HEK293 (cell line): ENCODE results near the gene EXOSC7.

Source experiments
- KLF1 ChIP-seq: fragments of 450-650 bp; formaldehyde crosslinking; IDR thresholded peaks from 2 replicates; pipeline ENCODE4 v1.5.1; 2016; ENCODE audit warnings: missing biosample characterization, missing genetic modification characterization
- KLF10 ChIP-seq: fragments of 450-650 bp; IDR thresholded peaks from 2 replicates; pipeline ENCODE4 v1.5.1; 2018; ENCODE audit warnings: missing biosample characterization, mild to moderate bottlenecking, missing genetic modification characterization
- KLF16 ChIP-seq: fragments of 450-650 bp; formaldehyde crosslinking; IDR thresholded peaks from 2 replicates; pipeline ENCODE4 v1.5.1; 2017; ENCODE audit warnings: missing biosample characterization, missing genetic modification characterization
- KLF7 ChIP-seq: fragments of 450-650 bp; formaldehyde crosslinking; IDR thresholded peaks from 2 replicates; pipeline ENCODE4 v1.5.1; 2016; ENCODE audit warnings: missing biosample characterization, missing genetic modification characterization, borderline replicate concordance
- KLF9 ChIP-seq: fragments of 450-650 bp; formaldehyde crosslinking; IDR thresholded peaks from 2 replicates; pipeline ENCODE4 v1.5.1; 2016; ENCODE audit warnings: missing biosample characterization, missing genetic modification characterization, low read depth
- SETDB1 ChIP-seq: IDR thresholded peaks from one replicate; pipeline ENCODE4 v1.6.1; 2017; ENCODE audit warnings: mild to moderate bottlenecking, low read length, moderate library complexity, mixed read lengths; ENCODE audit not compliant: insufficient read length
- SP2 ChIP-seq: fragments of 450-650 bp; formaldehyde crosslinking; IDR thresholded peaks from 2 replicates; pipeline ENCODE4 v1.5.1; 2016; ENCODE audit warnings: missing biosample characterization, missing genetic modification characterization
- ZEB2 ChIP-seq: fragments of 450-650 bp; formaldehyde crosslinking; IDR thresholded peaks from 2 replicates; pipeline ENCODE4 v1.5.1; 2016; ENCODE audit warnings: missing biosample characterization, missing genetic modification characterization
- ZFHX2 ChIP-seq: fragments of 450-650 bp; formaldehyde crosslinking; conservative IDR thresholded peaks from 2 replicates; pipeline ENCODE4 v1.5.1; 2016; ENCODE audit warnings: missing biosample characterization, missing genetic modification characterization
- ZFP3 ChIP-seq: fragments of 450-650 bp; formaldehyde crosslinking; IDR thresholded peaks from 2 replicates; pipeline ENCODE4 v1.5.1; 2016; ENCODE audit warnings: low read depth, missing biosample characterization, missing genetic modification characterization
- ZFP37 ChIP-seq: fragments of 450-650 bp; formaldehyde crosslinking; IDR thresholded peaks from 2 replicates; pipeline ENCODE4 v1.5.1; 2016; ENCODE audit warnings: missing biosample characterization, missing genetic modification characterization
- ZFP41 ChIP-seq: fragments of 450-650 bp; formaldehyde crosslinking; IDR thresholded peaks from 2 replicates; pipeline ENCODE4 v1.5.1; 2016; ENCODE audit warnings: missing biosample characterization, missing genetic modification characterization, borderline replicate concordance
- ZNF16 ChIP-seq: fragments of 450-650 bp; formaldehyde crosslinking; IDR thresholded peaks from 2 replicates; pipeline ENCODE4 v1.5.1; 2016; ENCODE audit warnings: low read depth, missing biosample characterization, missing genetic modification characterization
- ZNF175 ChIP-seq: fragments of 450-650 bp; formaldehyde crosslinking; IDR thresholded peaks from 2 replicates; pipeline ENCODE4 v1.5.1; 2016; ENCODE audit warnings: missing biosample characterization, missing genetic modification characterization
- ZNF211 ChIP-seq: fragments of 450-650 bp; formaldehyde crosslinking; IDR thresholded peaks from 2 replicates; pipeline ENCODE4 v1.5.1; 2016; ENCODE audit warnings: low read depth, missing biosample characterization, missing genetic modification characterization
- ZNF214 ChIP-seq: fragments of 450-650 bp; formaldehyde crosslinking; IDR thresholded peaks from 2 replicates; pipeline ENCODE4 v1.5.1; 2017; ENCODE audit warnings: missing biosample characterization, mild to moderate bottlenecking, missing genetic modification characterization, borderline replicate concordance
- ZNF274 ChIP-seq, 2 experiments: fragments of 200-500 bp in 1 of 2; fragments of 450-650 bp in 1 of 2; sonication (Bioruptor generic) in 1 of 2; formaldehyde crosslinking in 1 of 2; IDR thresholded peaks; 2 replicates each; pipeline versions ENCODE4 v1.5.1 to v1.6.1; 2014 to 2016; ENCODE audit warnings: borderline replicate concordance in 1 of 2, inconsistent platforms in 1 of 2, low read length in 1 of 2, missing biosample characterization in 1 of 2, missing genetic modification characterization in 1 of 2
- ZNF292 ChIP-seq: fragments of 450-650 bp; formaldehyde crosslinking; IDR thresholded peaks from 2 replicates; pipeline ENCODE4 v1.5.1; 2016; ENCODE audit warnings: low read depth, missing biosample characterization, missing genetic modification characterization, borderline replicate concordance
- ZNF37A ChIP-seq: fragments of 450-650 bp; IDR thresholded peaks from 2 replicates; pipeline ENCODE4 v1.5.1; 2018; ENCODE audit warnings: missing biosample characterization, missing genetic modification characterization
- ZNF416 ChIP-seq: fragments of 450-650 bp; formaldehyde crosslinking; IDR thresholded peaks from 2 replicates; pipeline ENCODE4 v1.5.1; 2016; ENCODE audit warnings: missing biosample characterization, missing genetic modification characterization
- ZNF549 ChIP-seq: fragments of 450-650 bp; IDR thresholded peaks from 2 replicates; pipeline ENCODE4 v1.5.1; 2018; ENCODE audit warnings: missing biosample characterization, missing genetic modification characterization, mild to moderate bottlenecking, inconsistent platforms, moderate library complexity
- ZNF560 ChIP-seq: fragments of 450-650 bp; formaldehyde crosslinking; IDR thresholded peaks from 2 replicates; pipeline ENCODE4 v1.5.1; 2017; ENCODE audit warnings: missing biosample characterization, missing genetic modification characterization, borderline replicate concordance
- ZNF600 ChIP-seq: fragments of 450-650 bp; formaldehyde crosslinking; IDR thresholded peaks from 2 replicates; pipeline ENCODE4 v1.5.1; 2016; ENCODE audit warnings: missing biosample characterization, missing genetic modification characterization
- ZNF626 ChIP-seq: fragments of 450-650 bp; sonication (Bioruptor Pico); formaldehyde crosslinking; IDR thresholded peaks from 2 replicates; pipeline ENCODE4 v1.5.1; 2018; ENCODE audit warnings: missing biosample characterization, missing genetic modification characterization, inconsistent platforms
- ZNF664 ChIP-seq: fragments of 450-650 bp; formaldehyde crosslinking; IDR thresholded peaks from 2 replicates; pipeline ENCODE4 v1.5.1; 2016; ENCODE audit warnings: missing biosample characterization, missing genetic modification characterization
- ZXDB ChIP-seq: fragments of 450-650 bp; formaldehyde crosslinking; IDR thresholded peaks from 2 replicates; pipeline ENCODE4 v1.5.1; 2016; ENCODE audit warnings: missing biosample characterization, missing genetic modification characterization
- TF ChIP-seq, protein P1 (sequence below): fragments of 450-650 bp; formaldehyde crosslinking; IDR thresholded peaks from 2 replicates; pipeline ENCODE4 v1.5.1; 2016; ENCODE audit warnings: missing biosample characterization, missing genetic modification characterization
- TF ChIP-seq, protein P2 (sequence below): fragments of 450-650 bp; formaldehyde crosslinking; IDR thresholded peaks from 2 replicates; pipeline ENCODE4 v1.5.1; 2016; ENCODE audit warnings: missing biosample characterization, missing genetic modification characterization
- TF ChIP-seq, protein P3 (sequence below): fragments of 450-650 bp; formaldehyde crosslinking; IDR thresholded peaks from 2 replicates; pipeline ENCODE4 v1.5.1; 2016; ENCODE audit warnings: missing biosample characterization, missing genetic modification characterization
- TF ChIP-seq, protein P4 (sequence below): fragments of 450-650 bp; formaldehyde crosslinking; IDR thresholded peaks from 2 replicates; pipeline ENCODE4 v1.5.1; 2017; ENCODE audit warnings: missing biosample characterization, missing genetic modification characterization
- TF ChIP-seq, protein P5 (sequence below): fragments of 450-650 bp; IDR thresholded peaks from 2 replicates; pipeline ENCODE4 v1.5.1; 2018; ENCODE audit warnings: missing biosample characterization, missing genetic modification characterization

Gene EXOSC7

DNA sequence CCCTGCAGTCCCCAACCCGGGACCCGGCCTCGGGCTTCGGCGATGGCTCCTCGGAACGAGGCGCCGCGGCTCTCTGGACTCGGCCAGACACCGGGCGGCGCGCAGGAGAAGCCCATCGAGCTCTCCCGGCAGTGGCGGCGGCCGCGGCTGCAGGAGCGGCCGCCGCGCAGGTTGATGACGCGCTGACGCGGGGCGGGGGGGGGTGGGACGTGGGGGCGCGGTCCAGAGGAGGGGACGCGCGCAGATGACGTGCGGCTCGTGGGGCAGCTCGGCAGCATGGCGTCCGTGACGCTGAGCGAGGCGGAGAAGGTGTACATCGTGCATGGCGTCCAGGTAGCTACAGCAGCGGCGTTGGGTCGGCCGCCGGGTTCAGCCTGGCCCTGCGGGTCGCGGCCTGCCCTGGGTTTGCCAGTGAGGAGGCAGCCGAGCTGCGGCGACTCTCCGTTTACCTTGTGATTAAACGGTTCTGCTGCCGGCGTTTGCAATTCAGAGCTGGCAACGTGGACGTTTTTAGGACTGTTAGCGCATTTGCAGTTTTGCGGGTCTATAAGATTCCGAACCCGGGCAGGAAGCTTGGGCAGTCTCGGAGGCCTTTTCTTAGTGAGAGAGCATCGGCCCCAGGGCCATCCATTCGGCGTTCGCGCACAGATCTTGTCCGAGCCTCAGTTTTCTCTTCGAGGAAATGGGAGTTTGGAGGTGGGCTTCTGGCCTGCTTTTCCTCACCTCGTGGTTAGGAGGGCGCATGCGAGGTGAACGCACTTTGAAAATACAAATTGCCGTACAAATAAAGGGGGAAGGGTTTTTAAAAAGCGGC lies at the start of gene EXOSC7, which contains the start of gene ZDHHC3 (continued):
- TF ChIP-seq, protein P1, sequence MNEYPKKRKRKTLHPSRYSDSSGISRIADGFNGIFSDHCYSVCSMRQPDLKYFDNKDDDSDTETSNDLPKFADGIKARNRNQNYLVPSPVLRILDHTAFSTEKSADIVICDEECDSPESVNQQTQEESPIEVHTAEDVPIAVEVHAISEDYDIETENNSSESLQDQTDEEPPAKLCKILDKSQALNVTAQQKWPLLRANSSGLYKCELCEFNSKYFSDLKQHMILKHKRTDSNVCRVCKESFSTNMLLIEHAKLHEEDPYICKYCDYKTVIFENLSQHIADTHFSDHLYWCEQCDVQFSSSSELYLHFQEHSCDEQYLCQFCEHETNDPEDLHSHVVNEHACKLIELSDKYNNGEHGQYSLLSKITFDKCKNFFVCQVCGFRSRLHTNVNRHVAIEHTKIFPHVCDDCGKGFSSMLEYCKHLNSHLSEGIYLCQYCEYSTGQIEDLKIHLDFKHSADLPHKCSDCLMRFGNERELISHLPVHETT (tag by site-specific recombination): no peak
- TF ChIP-seq ZNF37A (tag by site-specific recombination) (no peak), ZFHX2 (no peak), ZNF292 (no peak), KLF10 (tag by site-specific recombination) (peak; percentile 92; the same call in 1 of the 2 replicates), ZFP3 (tag by site-specific recombination) (no peak), KLF9 (peak; percentile 82), ZNF560 (tag by site-specific recombination) (no peak), ZNF549 (tag by site-specific recombination) (no peak), ZNF626 (tag by site-specific recombination) (no peak), ZNF16 (tag by site-specific recombination) (no peak), ZFP37 (tag by site-specific recombination) (no peak), ZFP41 (tag by site-specific recombination) (no peak), KLF1 (tag by site-specific recombination) (0 out of 2 replicates have a peak, but pooled peaks have one; percentile 17), ZNF416 (tag by site-specific recombination) (no peak), ZNF211 (no peak), SP2 (tag by site-specific recombination) (peak; percentile 19; the same call in 1 of the 2 replicates), KLF7 (tag by site-specific recombination) (no peak), ZNF214 (tag by site-specific recombination) (no peak), SETDB1 (no peak), ZNF664 (tag by site-specific recombination) (no peak), KLF16 (0 out of 2 replicates have a peak, but pooled peaks have one; percentile 32), ZEB2 (tag by site-specific recombination) (no peak), ZXDB (tag by site-specific recombination) (peak; percentile 21; the same call in 1 of the 2 replicates), ZNF274 (IDR thresholded peaks at IDR 0.05; ENCODE audit: low read length) (no peak), ZNF274 (tag by site-specific recombination; IDR thresholded peaks at IDR 0.05; ENCODE audit: borderline replicate concordance) (no peak), ZNF600 (tag by site-specific recombination) (no peak), ZNF175 (no peak)
- TF ChIP-seq, protein P2, sequence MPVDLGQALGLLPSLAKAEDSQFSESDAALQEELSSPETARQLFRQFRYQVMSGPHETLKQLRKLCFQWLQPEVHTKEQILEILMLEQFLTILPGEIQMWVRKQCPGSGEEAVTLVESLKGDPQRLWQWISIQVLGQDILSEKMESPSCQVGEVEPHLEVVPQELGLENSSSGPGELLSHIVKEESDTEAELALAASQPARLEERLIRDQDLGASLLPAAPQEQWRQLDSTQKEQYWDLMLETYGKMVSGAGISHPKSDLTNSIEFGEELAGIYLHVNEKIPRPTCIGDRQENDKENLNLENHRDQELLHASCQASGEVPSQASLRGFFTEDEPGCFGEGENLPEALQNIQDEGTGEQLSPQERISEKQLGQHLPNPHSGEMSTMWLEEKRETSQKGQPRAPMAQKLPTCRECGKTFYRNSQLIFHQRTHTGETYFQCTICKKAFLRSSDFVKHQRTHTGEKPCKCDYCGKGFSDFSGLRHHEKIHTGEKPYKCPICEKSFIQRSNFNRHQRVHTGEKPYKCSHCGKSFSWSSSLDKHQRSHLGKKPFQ (tag by site-specific recombination): no peak
- TF ChIP-seq, protein P3, sequence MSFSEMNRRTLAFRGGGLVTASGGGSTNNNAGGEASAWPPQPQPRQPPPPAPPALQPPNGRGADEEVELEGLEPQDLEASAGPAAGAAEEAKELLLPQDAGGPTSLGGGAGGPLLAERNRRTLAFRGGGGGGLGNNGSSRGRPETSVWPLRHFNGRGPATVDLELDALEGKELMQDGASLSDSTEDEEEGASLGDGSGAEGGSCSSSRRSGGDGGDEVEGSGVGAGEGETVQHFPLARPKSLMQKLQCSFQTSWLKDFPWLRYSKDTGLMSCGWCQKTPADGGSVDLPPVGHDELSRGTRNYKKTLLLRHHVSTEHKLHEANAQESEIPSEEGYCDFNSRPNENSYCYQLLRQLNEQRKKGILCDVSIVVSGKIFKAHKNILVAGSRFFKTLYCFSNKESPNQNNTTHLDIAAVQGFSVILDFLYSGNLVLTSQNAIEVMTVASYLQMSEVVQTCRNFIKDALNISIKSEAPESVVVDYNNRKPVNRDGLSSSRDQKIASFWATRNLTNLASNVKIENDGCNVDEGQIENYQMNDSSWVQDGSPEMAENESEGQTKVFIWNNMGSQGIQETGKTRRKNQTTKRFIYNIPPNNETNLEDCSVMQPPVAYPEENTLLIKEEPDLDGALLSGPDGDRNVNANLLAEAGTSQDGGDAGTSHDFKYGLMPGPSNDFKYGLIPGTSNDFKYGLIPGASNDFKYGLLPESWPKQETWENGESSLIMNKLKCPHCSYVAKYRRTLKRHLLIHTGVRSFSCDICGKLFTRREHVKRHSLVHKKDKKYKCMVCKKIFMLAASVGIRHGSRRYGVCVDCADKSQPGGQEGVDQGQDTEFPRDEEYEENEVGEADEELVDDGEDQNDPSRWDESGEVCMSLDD (tag by site-specific recombination): no peak
- TF ChIP-seq, protein P4, sequence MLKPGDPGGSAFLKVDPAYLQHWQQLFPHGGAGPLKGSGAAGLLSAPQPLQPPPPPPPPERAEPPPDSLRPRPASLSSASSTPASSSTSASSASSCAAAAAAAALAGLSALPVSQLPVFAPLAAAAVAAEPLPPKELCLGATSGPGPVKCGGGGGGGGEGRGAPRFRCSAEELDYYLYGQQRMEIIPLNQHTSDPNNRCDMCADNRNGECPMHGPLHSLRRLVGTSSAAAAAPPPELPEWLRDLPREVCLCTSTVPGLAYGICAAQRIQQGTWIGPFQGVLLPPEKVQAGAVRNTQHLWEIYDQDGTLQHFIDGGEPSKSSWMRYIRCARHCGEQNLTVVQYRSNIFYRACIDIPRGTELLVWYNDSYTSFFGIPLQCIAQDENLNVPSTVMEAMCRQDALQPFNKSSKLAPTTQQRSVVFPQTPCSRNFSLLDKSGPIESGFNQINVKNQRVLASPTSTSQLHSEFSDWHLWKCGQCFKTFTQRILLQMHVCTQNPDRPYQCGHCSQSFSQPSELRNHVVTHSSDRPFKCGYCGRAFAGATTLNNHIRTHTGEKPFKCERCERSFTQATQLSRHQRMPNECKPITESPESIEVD (tag by site-specific recombination): no peak
- TF ChIP-seq, protein P5, sequence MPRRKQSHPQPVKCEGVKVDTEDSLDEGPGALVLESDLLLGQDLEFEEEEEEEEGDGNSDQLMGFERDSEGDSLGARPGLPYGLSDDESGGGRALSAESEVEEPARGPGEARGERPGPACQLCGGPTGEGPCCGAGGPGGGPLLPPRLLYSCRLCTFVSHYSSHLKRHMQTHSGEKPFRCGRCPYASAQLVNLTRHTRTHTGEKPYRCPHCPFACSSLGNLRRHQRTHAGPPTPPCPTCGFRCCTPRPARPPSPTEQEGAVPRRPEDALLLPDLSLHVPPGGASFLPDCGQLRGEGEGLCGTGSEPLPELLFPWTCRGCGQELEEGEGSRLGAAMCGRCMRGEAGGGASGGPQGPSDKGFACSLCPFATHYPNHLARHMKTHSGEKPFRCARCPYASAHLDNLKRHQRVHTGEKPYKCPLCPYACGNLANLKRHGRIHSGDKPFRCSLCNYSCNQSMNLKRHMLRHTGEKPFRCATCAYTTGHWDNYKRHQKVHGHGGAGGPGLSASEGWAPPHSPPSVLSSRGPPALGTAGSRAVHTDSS: no peak
